Measurements from ENCODE around the gene PTK6. TPM values are rescaled to one million over a fixed set of nuclear protein-coding genes. Genes with fewer than 3 reads are reported as not detected.

The PTK6 gene
- total and polyA plus RNA-seq, 2 donors (not counting 1 experiment from before 2014, with no cell fraction given) = 0.86 to 2.3 TPM

GRCh38 chr20:63562461-63563224, 25.5 kb upstream of the PTK6 start:
- Histone ChIP-seq H3K27me3 (replicated peaks in 1 of 4; ENCODE audit: control extremely low read depth in 1 of 4, control insufficient read depth in 3 of 4, insufficient read depth in 4 of 4, low read length in 3 of 4) (no peaks in the 10 kb centered on the region), H3K4me3 (ENCODE audit: control extremely low read depth in 1 of 5, extremely low read depth in 1 of 5, insufficient read depth in 1 of 5, low read depth in 2 of 5, low read length in 4 of 5) (no peak overlapping the region), H3K27ac (ENCODE audit: low read length in 2 of 2) (no peak overlapping the region), H4K20me1 (ENCODE audit: control insufficient read depth, insufficient read depth, low read length, poor library complexity, severe bottlenecking) (peaks cover 78% of the 10 kb centered on the region), H3K4me1 (ENCODE audit: control insufficient read depth in 2 of 2, insufficient read depth in 2 of 2, low read length in 2 of 2) (peaks cover 11 to 18% of the 10 kb centered on the region in 2 donors), H3K4me2 (replicated peaks; ENCODE audit: low read depth, low read length, poor library complexity, severe bottlenecking) (no peak overlapping the region), H2AFZ (ENCODE audit: insufficient read depth, low read depth, low read length, poor library complexity, severe bottlenecking) (no peak overlapping the region), H3K9ac (ENCODE audit: low read length) (no peak overlapping the region), H3K9me3 (ENCODE audit: control extremely low read depth in 1 of 3, control insufficient read depth in 2 of 3, insufficient read depth in 1 of 3, low read length in 2 of 3) (peaks cover 0 to 9% (median 0%) of the 10 kb centered on the region in 3 donors), H3K36me3 (replicated peaks in 1 of 2; ENCODE audit: control extremely low read depth in 1 of 2, control insufficient read depth in 1 of 2, extremely low read depth in 1 of 2, insufficient read depth in 2 of 2, low read length in 1 of 2) (peaks cover 0 to 62% of the 10 kb centered on the region in 2 experiments), H3K79me2 (ENCODE audit: control insufficient read depth, insufficient read depth, low read length) (peaks cover 2% of the 10 kb centered on the region)
- Mint-ChIP-seq H3K9me3 (ENCODE audit: insufficient read depth) (no peaks in the 10 kb centered on the region), H3K4me3 (no peak overlapping the region), H3K4me1 (peaks cover 11% of the 10 kb centered on the region), H3K27me3 (no peaks in the 10 kb centered on the region), H3K27ac (no peak overlapping the region)
- ChIA-PET CTCF (no interaction called here), POLR2A (interaction anchor here (1.1 to 1.6 kb wide), 4 partner anchors 10 to 79 kb away, joined by 3 to 4 read pairs (median 4); partner anchors contain the start of gene HELZ2)
- intact Hi-C loops (cut with micrococcal nuclease) = no loop called here
- TF ChIP-seq EZH2 (IDR thresholded peaks at IDR 0.05; ENCODE audit: borderline replicate concordance, insufficient read depth, low read depth, low read length, poor library complexity, severe bottlenecking) (no peak), CTCF (IDR thresholded peaks at IDR 0.05) (no peak)
- WGBS (ENCODE audit: insufficient coverage) = 86% methylated on average over 54 of the region's 54 CpGs
- ATAC-seq (ENCODE audit: low read depth) (no peak), DNase-seq (no peak)
